Stomach (tissue), 9 donors: ENCODE data around the gene POLR1B. TPM values are rescaled to one million over a fixed set of nuclear protein-coding genes. Genes with fewer than 3 reads are reported as not detected.
"Not testable (repeated sequence)": the region's sequence is repeated elsewhere in the genome, so short reads cannot be mapped to it uniquely, and the experiment has no call there.

ENCODE experiments used
- DNase-seq, 2 donors: peaks; one replicate each; pipeline versions ENCODE4 v3.0.0 to v3.0.0-alpha.2; 2013 to 2019
- H3K27ac ChIP-seq, 5 donors: fragments of 200-600 bp in 4 of 5; sonication (generic) in 4 of 5; one replicate each; pipeline ENCODE4 v1.5.1; 2013 to 2019; ENCODE audit warnings: mild to moderate bottlenecking in 1 of 5, moderate library complexity in 1 of 5
- H3K27me3 ChIP-seq, 3 donors: fragments of 200-600 bp; sonication (generic); one replicate each; pipeline ENCODE4 v1.5.1; 2017 to 2019; ENCODE audit warnings: mixed run types in 1 of 3
- H3K36me3 ChIP-seq, 4 donors: fragments of 200-600 bp; sonication (generic); 1 replicate in 3 of 4; 2 replicates in 1 of 4; pipeline ENCODE4 v1.5.1; 2016 to 2019
- H3K4me1 ChIP-seq, 4 donors: fragments of 200-600 bp; sonication (generic); one replicate each; pipeline ENCODE4 v1.5.1; 2016 to 2019
- H3K4me3 ChIP-seq, 4 donors: fragments of 200-600 bp; sonication (generic) in 3 of 4; one replicate each; pipeline ENCODE4 v1.5.1; 2016 to 2019; ENCODE audit warnings: mild to moderate bottlenecking in 1 of 4
- H3K9me3 ChIP-seq, 4 donors: fragments of 200-600 bp; sonication (generic); one replicate each; pipeline ENCODE4 v1.5.1; 2016 to 2019
- CTCF ChIP-seq, 7 experiments: fragments of 450-650 bp in 4 of 7; fragments of 200-600 bp in 3 of 7; sonication (generic) in 3 of 7; IDR thresholded peaks; one replicate each; pipeline ENCODE4 v1.5.1; 2016 to 2019; ENCODE audit warnings: antibody characterized with exemption in 7 of 7, control low read depth in 2 of 7, mild to moderate bottlenecking in 1 of 7
- EP300 ChIP-seq: sonication (generic); formaldehyde crosslinking; IDR thresholded peaks from one replicate; pipeline ENCODE4 v1.6.1; 2017; ENCODE audit warnings: antibody characterized with exemption
- POLR2A ChIP-seq, 4 donors: fragments of 450-650 bp; IDR thresholded peaks; one replicate each; pipeline ENCODE4 v1.6.1; 2016; ENCODE audit warnings: antibody characterized with exemption in 4 of 4, control low read depth in 2 of 4, mild to moderate bottlenecking in 1 of 4, moderate library complexity in 1 of 4
- POLR2AphosphoS5 ChIP-seq, 3 donors: sonication (generic); formaldehyde crosslinking; IDR thresholded peaks; one replicate each; pipeline ENCODE4 v1.6.1; 2016; ENCODE audit warnings: antibody characterized with exemption in 3 of 3
- WGBS, 5 donors: extraction: QIAGEN DNeasy Blood & Tissue Kit in 3 of 5; methylation state at CpG; one replicate each; pipeline versions ENCODE4 v1.1.5 to v1.1.7; 2013 to 2018; 5-methylcytosine and 5-hydroxymethylcytosine counted together
- intact Hi-C: fragments of 100-400 bp; cut with DNase I; formaldehyde crosslinking; loops from one replicate; pipeline ENCODE4 v1.15.1; 2023; ENCODE audit warnings: low total_unique reads
- polyA plus RNA-seq, 3 donors: library from polyadenylated mRNA; stranded (reverse); fragments of 200-250 nt; gene quantifications; one replicate each; pipeline ENCODE4 v1.2.3, GENCODE V29; 2013
- total RNA-seq, 5 donors: library from RNA; depleted of rRNA; stranded (reverse); fragments of >200 nt; gene quantifications; one replicate each; pipeline versions ENCODE4 v1.1.0 to v1.2.3, GENCODE V29; 2014 to 2016
- donor health status: healthy with polysubstance abuse.
- donor health status: Bipolar disorder and iron deficiency.
- donor health status: healthy.

POLR1B gene
- total and polyA plus RNA-seq, 8 donors, result 2.7 to 42.9 (median 10.9) TPM

- H3K27ac ChIP-seq, result no peak overlapping the region
- WGBS, 5 donors, result 81 to 86% (median 86%) methylated on average over 4 to 5 of the region's 5 CpGs
- intact Hi-C loops, result no loop called here
These were observed 63.7 kb downstream of the POLR1B start for GRCh38 chr2:112605926-112606325.

GRCh38 chr2:112606547-112606946 is 64.3 kb downstream of the POLR1B start:
- no peaks in the 10 kb centered on the region for H3K27me3 ChIP-seq
- H3K4me3 ChIP-seq, result no peak overlapping the region
- 57 to 75% (median 72%) methylated on average over 4 of the region's 4 CpGs for WGBS, 5 donors
- DNase-seq, result no peak
- no peak for TF ChIP-seq CTCF (IDR thresholded peaks at IDR 0.05)
- no peak for TF ChIP-seq EP300
- no peak for TF ChIP-seq POLR2AphosphoS5 (IDR thresholded peaks at IDR 0.05)
- TF ChIP-seq POLR2A (IDR thresholded peaks at IDR 0.05), result no peak
- no peaks in the 10 kb centered on the region for H3K4me1 ChIP-seq
- intact Hi-C loops, result no loop called here
- H3K27ac ChIP-seq, result no peak overlapping the region
- H3K9me3 ChIP-seq, result no peaks in the 10 kb centered on the region
- no peaks in the 10 kb centered on the region for H3K36me3 ChIP-seq

More at GRCh38 chr2:112605926-112606325, 63.7 kb downstream of the POLR1B start:
- DNase-seq, result no peak
- TF ChIP-seq EP300, result no peak
- no peak for TF ChIP-seq CTCF (IDR thresholded peaks at IDR 0.05)
- TF ChIP-seq POLR2AphosphoS5 (IDR thresholded peaks at IDR 0.05), result no peak
- TF ChIP-seq POLR2A (IDR thresholded peaks at IDR 0.05), result no peak
- Histone ChIP-seq H3K27me3 (no peaks in the 10 kb centered on the region), H3K36me3 (no peaks in the 10 kb centered on the region), H3K9me3 (no peaks in the 10 kb centered on the region), H3K4me1 (no peaks in the 10 kb centered on the region), H3K4me3 (no peak overlapping the region)

- H3K36me3 ChIP-seq, result no peaks in the 10 kb centered on the region
- H3K4me3 ChIP-seq, result no peak overlapping the region
- H3K27ac ChIP-seq, result no peak overlapping the region
- 82 to 90% (median 85%) methylated on average over 8 of the region's 8 CpGs for WGBS, 5 donors
- DNase-seq, result no peak
- H3K9me3 ChIP-seq, result no peaks in the 10 kb centered on the region
- H3K4me1 ChIP-seq, result no peaks in the 10 kb centered on the region
- TF ChIP-seq POLR2A (IDR thresholded peaks at IDR 0.05) (no peak), POLR2AphosphoS5 (IDR thresholded peaks at IDR 0.05) (no peak), CTCF (IDR thresholded peaks at IDR 0.05) (no peak), EP300 (no peak)
- H3K27me3 ChIP-seq, result no peaks in the 10 kb centered on the region
- intact Hi-C loops, result no loop called here
These were observed 65.6 kb downstream of the POLR1B start for GRCh38 chr2:112607680-112608438.

GRCh38 chr2:112609320-112609719 is 67.1 kb downstream of the POLR1B start:
- 85 to 99% (median 96%) methylated on average over 4 of the region's 4 CpGs for WGBS, 5 donors
- DNase-seq, H3K4me3 ChIP-seq, H3K4me1 ChIP-seq, intact Hi-C loops, H3K27me3 ChIP-seq, H3K9me3 ChIP-seq, H3K27ac ChIP-seq, H3K36me3 ChIP-seq: not testable (repeated sequence)

- H3K9me3 ChIP-seq, H3K36me3 ChIP-seq, intact Hi-C loops, DNase-seq, H3K27ac ChIP-seq, H3K4me1 ChIP-seq, H3K4me3 ChIP-seq, H3K27me3 ChIP-seq: not testable (repeated sequence)
- WGBS, 5 donors, result 31 to 64% (median 47%) methylated on average over 1 of the region's 1 CpG
These were observed 70.0 kb downstream of the POLR1B start for GRCh38 chr2:112612283-112612682.
